GM23248 (cell line): ENCODE results near the gene PELO.

Experiments used
- EZH2 ChIP-seq: fragments of 200-600 bp; sonication (generic); IDR thresholded peaks from 2 replicates; pipeline ENCODE4 v1.6.1; 2018; ENCODE audit warnings: antibody characterized with exemption, mild to moderate bottlenecking; ENCODE audit not compliant: insufficient read depth, poor library complexity, severe bottlenecking
- EZH2phosphoT487 ChIP-seq: fragments of 200-600 bp; sonication (generic); IDR thresholded peaks from 2 replicates; pipeline ENCODE4 v1.6.1; 2018; ENCODE audit warnings: antibody characterized with exemption, moderate library complexity, mild to moderate bottlenecking, low read depth; ENCODE audit not compliant: insufficient read depth

DNA sequence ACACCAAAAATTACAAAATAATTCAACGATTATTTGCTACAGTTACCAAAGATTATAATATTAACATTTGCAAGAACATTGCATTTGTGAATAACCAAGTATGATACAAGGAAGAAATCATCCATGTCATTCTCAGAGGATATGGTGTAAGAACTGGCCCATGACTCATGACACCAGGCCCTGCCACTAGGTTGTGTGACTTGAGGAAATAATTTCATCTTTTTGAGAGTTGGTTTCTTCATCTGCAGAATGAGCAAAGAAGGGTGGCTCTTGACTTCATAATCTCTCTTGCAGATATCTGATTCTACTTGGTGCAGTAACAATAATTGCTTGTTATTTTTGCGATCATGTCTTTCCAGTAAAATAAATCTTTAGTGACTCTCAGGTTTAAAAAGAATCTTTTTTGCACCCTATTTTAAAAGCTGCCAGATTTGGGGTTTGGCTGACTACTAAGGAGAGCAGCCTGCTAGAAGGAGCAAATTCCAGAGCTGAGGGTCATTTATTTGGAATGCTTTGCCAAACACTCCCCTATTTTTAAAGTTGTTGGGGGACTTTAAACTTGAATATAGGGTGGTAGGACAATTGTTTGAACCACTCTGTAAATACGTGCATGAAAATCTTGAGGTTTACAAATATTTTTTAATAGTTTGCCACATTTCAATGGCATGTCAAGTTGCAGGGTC lies 23.5 kb downstream of the PELO start:
- TF ChIP-seq EZH2 (no peak), EZH2phosphoT487 (no peak)
